HG03378 (cell line): ENCODE measurements around the gene NEMP1.

Experiments
- ATAC-seq: cut with Tn5 transposase; IDR thresholded peaks from one replicate; pipeline ENCODE4 v1.9.1; 2021; ENCODE audit warnings: mild to moderate bottlenecking, moderate library complexity; ENCODE audit not compliant: unreplicated experiment

The NEMP1 gene

DNA sequence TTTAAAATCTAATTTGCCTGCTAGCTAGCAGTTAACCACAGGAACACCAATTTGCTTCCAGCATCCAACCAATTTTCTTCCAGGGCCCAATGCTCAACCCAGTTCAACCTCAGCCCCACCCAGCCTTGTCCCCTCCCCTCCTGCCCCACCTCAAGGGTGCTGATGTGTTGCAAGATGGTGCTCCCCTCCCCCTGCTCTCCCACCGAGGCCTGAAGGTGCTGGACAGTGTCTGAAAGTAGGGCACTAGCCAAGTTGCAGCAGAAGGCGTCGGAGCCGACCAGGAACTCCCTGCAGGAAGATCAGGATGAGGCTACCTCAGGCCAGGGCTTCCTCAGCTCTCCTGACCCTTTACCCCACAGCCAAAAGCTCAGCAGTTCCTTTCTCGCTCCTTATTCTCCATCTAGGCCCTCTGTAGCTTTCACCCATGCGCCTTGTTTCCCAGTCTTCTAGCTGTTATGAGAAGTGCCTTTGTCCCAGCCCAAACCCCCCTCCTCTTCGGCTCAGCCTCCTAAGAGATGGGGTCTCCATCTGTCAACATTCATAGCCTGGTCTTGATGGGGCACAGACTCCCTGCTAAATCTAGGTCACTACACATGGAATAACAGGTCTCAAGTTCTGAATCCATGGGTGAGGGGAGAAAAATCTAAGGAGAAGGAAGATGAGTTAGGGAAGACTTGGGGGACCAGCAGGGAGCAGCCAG lies 29.0 kb upstream of the NEMP1 start:
- ATAC-seq, result no peak

DNA sequence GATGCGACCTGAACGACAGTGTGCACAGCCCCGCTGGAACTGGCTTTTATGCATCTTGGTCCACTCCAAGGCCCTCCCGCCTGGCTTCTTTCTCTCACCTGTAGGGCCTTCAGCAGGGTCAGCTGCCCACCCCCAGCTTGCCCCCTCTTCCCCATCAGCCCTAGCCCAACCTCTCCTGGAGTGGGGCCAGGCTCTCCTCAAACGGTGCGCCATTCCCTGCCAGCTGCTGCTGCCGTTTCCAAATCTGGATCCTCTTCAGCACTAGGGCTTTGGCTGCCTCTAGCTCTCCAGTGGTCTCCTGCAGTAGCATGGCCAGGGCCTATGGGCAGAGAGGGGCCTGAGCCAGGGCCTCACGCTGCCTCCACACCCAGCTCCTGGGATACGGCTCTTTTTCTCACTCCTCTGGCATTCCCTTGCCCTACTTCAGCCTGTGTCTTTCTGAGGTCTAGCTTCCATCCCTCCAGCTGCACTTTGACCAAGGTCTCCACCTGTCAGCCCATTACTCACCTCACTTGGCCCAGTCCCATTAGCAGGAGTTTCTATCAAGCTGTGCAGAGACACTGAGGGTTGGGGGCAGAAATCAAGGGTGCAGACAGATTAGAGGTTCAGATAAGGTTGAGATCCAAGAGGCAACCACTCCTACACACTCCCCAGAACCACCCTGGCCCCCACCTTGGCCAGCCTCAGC lies 27.6 kb upstream of the NEMP1 start:
- no peak for ATAC-seq

DNA sequence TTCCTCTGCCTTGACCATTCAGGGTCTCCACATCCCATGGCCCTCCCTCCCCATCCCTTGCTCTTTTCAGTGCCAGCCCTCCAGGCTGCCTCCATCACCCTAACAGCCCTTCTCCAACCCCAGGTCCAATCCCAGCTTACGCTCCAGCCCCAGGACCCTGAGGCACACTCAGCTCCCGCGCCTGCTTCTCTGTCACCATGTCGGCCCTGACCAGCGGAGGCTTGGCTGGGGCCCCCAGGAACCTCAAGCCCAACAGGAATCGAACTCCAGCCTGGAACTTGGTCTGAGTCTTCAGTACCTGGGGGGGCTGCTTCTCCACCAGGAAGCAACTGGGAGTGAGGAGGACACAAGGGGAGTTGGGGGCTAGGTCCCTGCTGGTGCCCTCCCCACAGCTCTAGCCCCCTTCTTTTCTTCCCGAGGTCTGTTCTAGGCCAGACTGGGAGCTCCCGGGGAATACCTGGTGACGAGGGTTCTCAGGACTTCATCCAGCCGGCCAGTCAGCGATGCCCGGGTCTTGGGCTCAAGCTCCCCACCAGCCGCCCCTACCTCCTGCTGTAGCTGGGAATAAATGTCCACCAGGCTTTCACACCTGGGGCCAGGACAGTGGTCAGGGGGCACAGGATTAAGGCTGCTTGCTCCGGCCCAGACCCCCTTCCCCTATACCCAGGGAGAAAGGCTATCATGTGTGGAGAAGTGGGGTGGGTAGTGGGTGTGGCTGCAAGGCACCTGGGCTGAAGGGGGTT lies 26.6 kb upstream of the NEMP1 start:
- no peak for ATAC-seq

DNA sequence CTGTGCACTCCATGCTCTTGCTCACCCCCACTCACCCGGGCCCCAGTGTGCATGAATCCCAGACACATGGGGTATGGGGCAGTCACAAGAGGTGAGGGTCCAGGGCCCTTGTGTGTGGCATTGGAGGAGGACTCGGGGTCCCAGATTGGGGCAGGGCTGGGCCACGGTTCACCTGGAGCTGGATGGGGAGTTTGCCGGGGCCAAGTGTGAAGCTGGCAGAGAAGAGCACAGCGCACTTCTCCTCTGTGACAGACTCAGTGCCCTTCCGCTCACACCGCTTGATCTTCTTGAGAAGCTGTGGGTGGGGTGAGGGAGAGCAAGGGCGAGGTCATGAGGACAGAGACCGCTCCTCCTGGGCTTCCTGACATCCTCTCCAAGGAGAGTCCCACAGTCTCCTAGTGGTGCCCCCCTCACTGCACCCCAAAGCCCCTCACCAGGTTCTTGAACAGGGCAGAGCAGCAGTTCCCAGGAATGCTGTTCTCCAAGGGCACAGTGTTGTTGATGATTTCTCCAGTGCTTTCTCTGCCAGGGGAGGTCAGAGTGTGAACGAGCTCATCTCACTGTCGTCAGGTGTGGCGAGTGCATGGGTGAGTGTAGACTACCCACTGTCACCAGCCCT lies 25.8 kb upstream of the NEMP1 start:
- ATAC-seq, result no peak

DNA sequence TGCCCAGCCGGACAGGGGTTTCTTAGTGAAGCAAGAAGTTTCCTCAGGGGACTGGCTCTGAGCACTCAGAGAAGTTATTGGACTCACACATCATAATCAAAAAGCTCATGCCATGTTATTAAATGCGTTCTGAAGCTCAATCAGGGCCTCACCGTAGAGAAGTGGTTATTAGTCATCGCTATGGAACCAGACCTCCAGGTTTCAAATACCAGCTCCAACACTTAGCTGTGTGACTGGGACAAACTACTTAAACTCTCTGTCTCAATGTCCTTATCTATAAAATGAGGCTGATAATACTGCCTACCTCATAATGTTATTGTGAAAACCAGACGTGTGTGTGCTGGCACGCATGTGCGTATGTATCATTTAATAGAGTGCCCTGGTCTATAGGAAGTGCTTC lies 25.3 kb upstream of the NEMP1 start:
- ATAC-seq, result no peak

DNA sequence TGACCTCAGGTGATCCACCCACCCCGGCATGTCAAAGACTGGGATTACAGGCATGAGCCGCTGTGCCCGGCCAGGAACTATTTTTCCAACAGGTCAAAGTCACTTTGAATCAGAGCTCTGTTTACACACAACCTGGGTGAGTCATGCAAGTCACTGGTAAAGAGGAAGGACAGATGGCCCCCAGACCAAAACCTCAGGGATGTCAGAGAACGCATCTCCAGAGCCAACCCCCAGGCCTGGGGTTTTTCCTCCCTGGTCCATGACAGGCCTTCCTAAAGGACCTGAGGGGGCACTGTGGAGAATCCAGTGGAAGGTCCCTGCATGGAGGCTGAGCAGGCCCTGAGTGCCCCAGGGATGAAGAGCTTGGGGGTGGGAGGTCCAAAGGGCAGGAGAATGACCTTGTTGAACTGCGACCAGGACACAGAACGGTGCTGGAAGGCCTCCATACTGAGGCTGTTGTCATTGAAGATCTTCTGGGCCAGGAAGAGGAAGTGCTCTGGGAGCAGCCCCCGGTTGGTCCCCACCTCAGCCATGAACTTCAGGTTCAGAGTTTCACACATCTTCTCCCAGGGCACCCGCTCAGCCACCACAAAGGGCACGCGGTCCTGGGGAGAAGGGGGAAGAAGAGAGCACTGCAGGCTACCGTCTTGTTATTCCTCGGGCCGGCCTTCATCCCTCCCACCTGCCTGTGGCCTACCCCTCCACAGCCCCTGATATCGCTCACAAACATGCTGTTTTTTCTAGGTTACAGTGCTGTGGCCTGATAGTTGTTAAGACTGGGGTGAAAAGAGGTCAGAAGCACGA lies 23.5 kb upstream of the NEMP1 start:
- ATAC-seq, result no peak

DNA sequence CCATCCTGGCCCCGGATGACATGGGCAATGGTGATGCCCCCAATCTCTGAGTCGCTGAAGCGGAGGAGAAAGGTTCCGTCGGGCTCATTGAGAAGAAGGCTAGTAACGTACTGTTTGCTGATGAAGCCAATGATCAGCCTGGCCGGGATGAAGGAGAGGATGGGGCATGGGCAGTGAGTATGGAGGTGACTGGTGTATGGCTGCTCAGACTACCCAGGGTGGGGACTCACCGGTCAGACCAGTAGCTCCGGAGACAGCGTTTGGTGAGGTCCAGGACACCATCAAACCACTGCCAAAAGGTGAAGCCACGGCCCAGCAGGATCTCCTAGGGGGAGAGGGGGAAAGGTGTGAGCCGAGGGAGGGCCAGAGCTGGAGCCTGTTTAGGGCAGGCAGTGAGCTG lies 21.2 kb upstream of the NEMP1 start:
- ATAC-seq, result no peak

DNA sequence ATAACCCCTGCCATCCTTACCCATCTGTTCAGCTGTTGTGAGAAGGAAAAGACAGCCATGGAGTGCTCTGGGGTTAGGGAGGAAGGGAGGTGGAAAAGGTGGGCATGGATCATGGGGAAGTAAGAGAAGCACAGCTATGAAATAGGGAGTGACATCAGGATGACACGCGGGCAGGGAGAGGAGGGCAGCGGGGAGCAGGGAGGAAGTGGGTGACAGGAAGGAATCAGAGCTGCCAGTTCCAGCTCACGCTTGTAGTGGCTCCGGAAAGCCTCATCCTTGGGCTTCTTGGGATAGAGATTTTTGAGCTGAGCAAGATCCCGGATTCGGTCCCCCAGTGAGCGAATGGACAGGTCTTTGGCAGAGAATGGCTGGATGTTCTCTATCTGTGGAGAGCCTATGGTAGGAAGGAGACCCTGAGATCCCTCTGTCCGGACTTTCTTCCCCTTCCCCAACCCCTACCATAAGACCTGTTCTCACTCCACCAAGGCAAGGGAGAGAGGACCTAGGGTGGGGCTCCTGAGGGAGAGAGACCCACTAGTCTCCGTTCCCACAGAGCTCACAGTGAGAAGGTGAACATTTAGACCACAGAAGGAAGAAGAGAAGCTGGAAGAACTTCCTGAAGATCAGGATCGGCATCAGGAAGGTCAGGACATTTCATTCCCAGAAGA lies 20.6 kb upstream of the NEMP1 start:
- ATAC-seq, result no peak

DNA sequence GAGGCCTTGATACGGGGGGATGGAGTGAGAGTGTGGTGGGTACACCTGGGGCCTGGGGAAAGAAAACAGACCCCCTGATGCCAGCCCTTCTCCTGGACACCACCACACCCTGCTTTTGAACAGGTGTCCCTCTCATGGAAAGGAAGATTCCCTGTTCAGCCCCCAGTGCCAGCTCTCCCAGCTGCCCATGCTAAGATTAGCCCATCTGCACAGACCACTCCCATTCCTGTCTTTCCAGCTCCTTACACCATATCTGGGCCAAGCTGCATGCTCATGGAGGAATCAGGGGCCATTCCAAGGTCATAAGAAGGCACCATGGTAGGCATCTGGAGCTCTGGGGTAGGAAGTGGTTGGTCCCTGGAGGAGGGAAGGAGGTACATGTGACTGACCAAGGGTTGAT lies 20.0 kb upstream of the NEMP1 start:
- ATAC-seq, result no peak

DNA sequence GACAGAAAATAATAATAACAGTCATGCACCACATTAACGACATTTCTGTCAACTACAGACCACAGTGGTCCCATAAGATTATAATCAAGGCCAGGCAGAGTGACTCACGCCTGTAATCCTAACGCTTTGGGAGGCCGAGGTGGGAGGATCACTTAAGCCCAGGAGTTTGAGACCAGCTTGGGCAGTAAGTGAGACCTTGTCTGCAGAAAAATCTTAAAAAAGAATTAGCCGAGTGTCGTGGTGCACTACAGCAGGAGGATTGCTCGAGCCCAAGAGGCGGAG lies 18.9 kb upstream of the NEMP1 start:
- no peak for ATAC-seq

DNA sequence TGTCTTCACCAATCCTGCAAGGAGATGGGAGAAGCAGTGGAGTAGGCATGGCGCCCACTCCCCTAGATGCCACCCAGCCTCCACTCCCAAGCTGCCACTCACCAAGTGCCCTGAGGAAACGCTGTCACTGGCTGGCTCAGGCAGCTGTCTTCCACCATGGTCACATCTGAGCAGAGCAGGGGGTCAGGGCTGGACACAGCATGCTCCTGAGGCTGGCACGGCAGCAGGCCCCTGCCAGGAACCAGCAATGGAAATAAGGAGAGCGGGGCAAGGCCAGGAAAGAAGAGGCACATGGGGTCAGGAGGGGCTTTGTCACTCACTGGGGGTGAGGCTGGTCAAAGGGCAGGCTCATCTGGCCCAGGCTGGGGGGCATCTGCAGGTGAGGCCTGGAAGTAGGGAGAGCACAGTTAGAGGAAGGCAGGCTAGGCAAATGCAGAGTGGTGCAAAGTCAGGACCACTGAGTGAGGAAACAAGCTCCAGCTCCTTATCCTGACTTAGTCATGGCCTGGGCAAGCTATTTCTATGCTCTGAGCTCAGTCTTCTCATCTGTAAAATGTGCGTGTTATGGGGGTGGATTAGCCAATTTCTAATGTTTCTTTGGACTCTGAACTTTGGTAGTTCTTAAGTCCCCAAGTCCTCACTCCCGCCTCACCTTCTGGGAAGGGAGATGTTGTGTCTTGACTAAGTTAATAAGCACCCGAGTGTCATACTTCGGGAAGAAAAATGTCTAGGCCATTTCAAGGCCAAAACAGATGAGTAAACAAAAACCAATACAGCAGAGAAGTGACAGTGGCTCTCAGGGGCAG lies 18.4 kb upstream of the NEMP1 start:
- ATAC-seq, result no peak

DNA sequence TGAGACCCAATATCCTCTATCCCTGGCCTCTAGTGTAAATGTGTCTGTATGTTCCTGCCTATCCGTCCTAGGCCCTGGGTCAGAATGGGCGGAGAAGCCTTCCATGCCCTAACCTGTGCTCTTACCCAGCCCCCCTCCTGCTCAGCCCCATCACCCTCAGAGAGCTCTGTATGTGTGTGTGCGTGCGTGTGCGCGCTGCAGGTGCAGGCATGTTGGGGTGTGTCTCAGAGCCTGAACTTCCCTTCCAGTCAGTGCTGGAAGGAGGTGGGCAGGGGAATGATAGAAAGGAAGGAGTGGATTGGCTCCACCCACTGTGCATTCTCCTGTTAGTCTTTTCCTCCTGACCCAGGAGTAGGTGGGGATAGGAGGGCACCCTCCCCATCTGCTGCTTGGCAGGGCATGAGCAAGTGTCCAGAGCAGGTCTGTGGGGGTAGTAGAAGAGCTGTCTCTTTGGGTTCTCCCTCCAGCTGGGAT lies 17.5 kb upstream of the NEMP1 start:
- ATAC-seq, result no peak

DNA sequence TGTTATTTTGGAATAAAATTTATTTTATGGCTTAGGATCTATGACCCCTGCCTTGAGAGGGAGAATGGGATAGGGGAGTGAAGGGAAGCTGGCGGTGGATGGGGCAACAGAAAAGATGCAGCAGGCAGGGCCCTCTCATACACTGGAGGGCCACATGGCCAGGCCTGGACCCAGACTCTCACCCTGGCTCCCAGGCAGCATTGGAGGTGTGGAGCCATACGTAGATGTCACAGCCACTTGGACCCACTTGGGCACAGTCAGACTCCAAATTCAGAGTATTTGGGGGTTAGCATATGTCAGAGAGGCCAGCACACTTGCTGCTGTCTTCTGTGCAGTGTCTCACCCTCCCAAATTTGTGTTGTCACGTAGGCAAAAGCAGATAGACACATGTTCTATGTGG lies 16.8 kb upstream of the NEMP1 start:
- ATAC-seq, result no peak

DNA sequence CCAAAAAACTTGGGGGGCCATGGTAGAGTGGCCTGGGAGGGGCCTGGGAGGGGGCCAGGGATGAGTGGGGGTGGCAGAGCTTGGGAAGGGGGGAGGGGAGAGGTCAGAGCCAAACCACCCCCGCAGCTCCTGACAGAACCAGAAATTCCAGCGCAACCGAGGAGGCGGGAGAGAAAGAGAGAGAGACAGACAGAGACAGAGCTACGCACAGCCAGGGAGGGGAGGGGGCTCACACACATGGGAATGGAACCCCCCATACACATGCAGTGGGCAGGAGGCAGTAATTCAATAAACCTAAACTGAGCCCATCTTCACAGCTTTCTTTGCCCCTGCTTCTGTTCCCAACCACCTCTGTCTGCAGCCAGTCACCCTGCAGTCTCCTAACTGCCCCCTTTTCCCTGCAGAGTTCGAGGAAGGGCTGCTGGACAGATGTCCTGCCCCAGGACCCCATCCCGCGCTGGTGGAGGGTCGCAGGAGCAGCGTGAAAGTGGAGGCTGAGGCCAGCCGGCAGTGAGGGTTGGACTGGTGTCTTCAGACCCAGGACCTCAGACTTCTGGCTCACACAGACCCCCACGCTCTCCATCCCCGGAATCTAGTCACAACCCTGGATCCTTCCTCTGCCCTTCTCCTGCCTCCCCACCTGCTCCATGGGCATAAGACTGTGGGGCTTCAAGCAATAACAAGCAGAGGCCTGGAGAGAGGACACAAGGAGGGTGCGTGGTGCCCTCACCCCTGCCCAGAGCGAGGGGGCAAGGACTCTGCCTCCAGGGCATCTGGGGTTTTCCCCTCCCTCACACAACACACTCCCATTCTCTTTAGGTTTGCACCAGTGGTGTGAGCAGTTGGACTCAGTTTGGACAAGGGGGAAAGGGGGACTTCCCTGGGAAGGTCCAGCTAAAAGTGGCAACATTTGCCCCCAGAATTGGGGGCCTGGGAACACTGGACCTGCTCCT lies 15.9 kb upstream of the NEMP1 start:
- ATAC-seq, result no peak

DNA sequence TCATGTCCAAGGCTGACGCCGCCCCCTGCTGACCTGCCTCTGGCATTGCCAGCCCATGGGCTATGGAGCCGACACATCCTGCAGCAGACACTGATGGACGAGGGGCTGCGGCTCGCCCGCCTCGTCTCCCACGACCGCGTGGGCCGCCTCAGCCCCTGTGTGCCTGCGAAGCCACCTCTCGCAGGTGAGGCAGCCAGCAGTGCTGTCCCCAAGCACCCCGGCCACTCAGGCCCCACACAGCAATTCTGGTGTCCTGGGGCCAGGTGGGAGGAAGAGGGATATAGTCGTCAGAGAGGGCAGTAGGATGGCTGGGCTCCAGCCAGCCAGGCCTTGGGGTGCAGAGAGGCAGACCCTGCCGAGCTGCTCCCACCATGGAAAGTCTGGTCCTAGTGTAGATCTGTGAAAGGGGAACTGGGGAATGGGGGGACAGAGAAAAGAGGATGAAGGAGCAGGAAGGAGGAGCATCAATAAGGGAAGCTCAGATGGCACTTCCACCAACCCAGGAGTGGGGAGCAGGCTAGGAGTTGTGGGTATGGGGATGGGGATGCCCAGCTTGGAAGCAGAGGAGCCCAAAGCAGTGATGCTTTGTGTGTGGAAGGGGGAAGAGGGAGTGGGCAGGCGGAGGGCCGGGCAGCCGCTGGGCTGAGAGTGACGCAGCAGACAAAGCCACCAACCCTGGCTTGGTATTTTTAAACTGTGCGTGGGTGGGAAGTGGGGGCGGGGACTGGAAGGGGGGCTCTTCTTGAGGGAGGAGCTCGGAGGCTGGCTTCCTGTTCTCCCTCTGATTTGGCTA lies 15.0 kb upstream of the NEMP1 start:
- ATAC-seq, result no peak

DNA sequence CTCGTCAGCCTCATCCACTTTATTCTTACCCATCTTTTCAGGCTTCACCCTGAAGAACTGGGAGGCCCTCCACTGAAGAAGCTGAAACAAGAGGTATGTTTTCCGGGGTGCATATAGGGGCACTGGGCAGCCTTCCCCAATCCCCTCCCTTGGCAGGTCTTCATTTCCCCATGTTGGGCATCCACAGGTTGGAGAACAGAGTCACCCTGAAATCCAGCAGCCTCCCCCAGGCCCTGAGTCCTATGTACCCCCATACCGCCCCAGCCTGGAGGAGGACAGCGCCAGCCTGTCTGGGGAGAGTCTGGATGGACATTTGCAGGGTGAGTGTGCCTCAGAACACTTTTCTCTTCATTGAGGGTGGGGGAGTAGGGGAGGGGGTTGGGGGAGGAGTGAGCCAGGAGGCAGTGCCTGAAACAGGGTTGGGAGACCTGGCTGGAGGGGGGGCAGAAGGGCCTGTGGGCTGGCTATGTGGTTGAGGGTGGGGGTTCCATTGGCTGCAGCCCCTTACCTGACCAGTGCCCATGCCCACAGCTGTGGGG lies 14.4 kb upstream of the NEMP1 start:
- no peak for ATAC-seq

DNA sequence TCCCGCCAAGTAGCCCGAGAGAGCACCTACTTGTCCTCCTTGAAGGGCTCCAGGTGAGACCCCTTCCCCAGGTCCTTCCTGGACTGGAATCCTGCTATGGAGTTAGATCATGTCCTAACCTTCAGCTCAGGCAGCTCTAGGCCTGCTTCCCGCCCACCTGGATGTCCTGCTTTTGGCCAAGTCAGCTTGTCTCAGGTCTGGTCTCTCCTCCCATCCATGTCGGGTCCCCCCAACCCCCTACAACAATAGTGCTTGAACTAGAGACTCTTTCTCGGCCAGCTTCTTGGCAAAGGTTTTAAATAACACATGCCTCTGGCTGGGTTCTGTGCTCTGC lies 13.9 kb upstream of the NEMP1 start:
- ATAC-seq, result no peak
